Kidney epithelial cell (primary cell): ENCODE measurements around the gene RSPRY1. TPM values are rescaled to one million over a fixed set of nuclear protein-coding genes. Genes with fewer than 3 reads are reported as not detected.

Experiments used
- DNase-seq: peaks from one replicate; pipeline ENCODE4 v3.0.0-alpha.2; 2010; ENCODE audit warnings: low read depth
- H3K27me3 ChIP-seq: 2 replicates; pipeline ENCODE4 v1.6.0; 2011; ENCODE audit warnings: low read length; ENCODE audit not compliant: control insufficient read depth, insufficient read depth
- H3K36me3 ChIP-seq: 2 replicates; pipeline ENCODE4 v1.5.1; 2011; ENCODE audit warnings: low read length; ENCODE audit not compliant: control insufficient read depth, insufficient read depth
- H3K4me3 ChIP-seq: 2 replicates; pipeline ENCODE4 v1.5.1; 2011; ENCODE audit warnings: low read depth, mild to moderate bottlenecking, control low read depth, low read length
- total RNA-seq: library from RNA; depleted of rRNA; stranded (reverse); fragments of >200 nt; gene quantifications from 2 replicates; pipeline ENCODE4 v1.2.3, GENCODE V29; 2015
- TF ChIP-seq, protein P1 (sequence below): IDR thresholded peaks from 2 replicates; pipeline ENCODE4 v1.5.1; 2011; ENCODE audit warnings: mild to moderate bottlenecking, moderate library complexity, low read length, control low read depth, inconsistent platforms; ENCODE audit not compliant: insufficient read depth, poor library complexity, severe bottlenecking

Gene RSPRY1
- total RNA-seq, 1 donor from 2014 or later = 42.7 TPM

- no peak for DNase-seq
- no peaks in the 10 kb centered on the region for H3K27me3 ChIP-seq
- no peak overlapping the region for H3K4me3 ChIP-seq
- peaks cover 1% of the 10 kb centered on the region for H3K36me3 ChIP-seq
- TF ChIP-seq, protein P1, sequence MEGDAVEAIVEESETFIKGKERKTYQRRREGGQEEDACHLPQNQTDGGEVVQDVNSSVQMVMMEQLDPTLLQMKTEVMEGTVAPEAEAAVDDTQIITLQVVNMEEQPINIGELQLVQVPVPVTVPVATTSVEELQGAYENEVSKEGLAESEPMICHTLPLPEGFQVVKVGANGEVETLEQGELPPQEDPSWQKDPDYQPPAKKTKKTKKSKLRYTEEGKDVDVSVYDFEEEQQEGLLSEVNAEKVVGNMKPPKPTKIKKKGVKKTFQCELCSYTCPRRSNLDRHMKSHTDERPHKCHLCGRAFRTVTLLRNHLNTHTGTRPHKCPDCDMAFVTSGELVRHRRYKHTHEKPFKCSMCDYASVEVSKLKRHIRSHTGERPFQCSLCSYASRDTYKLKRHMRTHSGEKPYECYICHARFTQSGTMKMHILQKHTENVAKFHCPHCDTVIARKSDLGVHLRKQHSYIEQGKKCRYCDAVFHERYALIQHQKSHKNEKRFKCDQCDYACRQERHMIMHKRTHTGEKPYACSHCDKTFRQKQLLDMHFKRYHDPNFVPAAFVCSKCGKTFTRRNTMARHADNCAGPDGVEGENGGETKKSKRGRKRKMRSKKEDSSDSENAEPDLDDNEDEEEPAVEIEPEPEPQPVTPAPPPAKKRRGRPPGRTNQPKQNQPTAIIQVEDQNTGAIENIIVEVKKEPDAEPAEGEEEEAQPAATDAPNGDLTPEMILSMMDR = no peak
These were observed 70.7 kb downstream of the RSPRY1 start for GRCh38 chr16:57256601-57257395.

- peaks cover 1% of the 10 kb centered on the region for H3K36me3 ChIP-seq
- no peak for DNase-seq
These were observed 71.4 kb downstream of the RSPRY1 start for GRCh38 chr16:57257455-57258070.

DNA sequence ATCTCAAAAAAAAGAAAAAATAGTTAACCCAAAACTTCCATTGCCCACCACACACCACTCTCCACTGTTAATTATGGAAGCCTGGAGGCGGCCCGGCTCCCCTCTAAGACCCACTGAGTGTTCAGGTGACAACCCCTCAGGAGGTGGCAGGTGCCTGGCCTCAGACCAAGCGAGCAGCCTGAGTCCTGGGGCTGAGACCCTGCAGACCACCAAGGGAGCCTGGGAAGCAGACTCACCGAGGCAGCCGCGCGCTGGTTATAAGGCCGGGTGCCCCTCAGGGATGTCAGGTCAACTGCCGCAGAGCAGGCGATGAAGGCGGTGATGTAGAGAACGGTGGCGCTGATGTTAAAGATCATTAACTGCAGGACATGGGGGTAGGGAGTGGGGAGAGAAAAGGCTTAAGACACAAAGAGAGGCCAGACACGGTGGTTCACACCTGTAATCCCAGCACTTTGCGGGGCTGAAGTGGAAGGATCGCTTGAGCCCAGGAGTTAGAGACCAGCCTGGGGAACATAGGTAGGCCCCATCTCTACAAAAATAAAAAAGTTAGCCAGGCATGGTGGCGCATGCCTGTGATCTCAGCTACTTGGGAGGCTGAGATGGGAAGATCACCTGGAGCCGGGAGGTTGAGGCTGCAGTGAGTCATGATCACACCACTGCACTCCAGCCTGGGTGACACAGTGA lies 72.2 kb downstream of the RSPRY1 start:
- DNase-seq = no peak
- H3K4me3 ChIP-seq = no peak overlapping the region
- H3K27me3 ChIP-seq = no peaks in the 10 kb centered on the region
- TF ChIP-seq, protein P1 = no peak
- H3K36me3 ChIP-seq = peaks cover 1% of the 10 kb centered on the region

More at GRCh38 chr16:57257455-57258070, 71.4 kb downstream of the RSPRY1 start:
- H3K4me3 ChIP-seq = no peak overlapping the region
- no peaks in the 10 kb centered on the region for H3K27me3 ChIP-seq
- TF ChIP-seq, protein P1 = no peak

DNA sequence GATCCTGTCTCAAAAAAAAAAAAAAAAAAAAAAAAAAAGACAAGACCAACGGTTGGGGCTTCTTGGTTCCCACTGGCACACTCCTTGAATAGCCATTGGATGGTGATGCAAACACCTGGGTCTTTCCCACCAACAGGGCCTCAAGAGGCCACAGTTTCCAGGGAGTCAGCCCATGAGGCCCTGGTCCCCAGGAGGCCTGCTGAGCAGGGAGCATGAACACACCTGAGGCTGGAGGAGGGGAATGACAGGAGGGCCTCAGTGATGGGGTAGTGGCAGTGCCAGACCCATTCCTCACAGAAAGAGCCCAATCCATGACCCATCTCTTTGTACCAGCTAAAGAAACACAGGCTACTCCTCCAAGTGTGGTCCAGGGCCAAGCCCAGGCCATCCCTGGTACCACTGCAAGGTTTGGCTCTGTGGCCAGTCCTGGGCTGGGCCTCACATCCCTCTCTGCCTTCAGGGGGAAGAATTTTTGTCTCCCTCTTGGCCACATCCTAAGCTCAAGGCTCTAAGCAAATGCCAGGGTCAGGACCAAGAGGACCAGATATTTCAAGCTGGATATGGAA lies 72.9 kb downstream of the RSPRY1 start:
- H3K27me3 ChIP-seq = no peaks in the 10 kb centered on the region

GRCh38 chr16:57260294-57260929 lies 74.3 kb downstream of the RSPRY1 start:
- Histone ChIP-seq H3K4me3 (no peak overlapping the region), H3K36me3 (no peaks in the 10 kb centered on the region), H3K27me3 (no peaks in the 10 kb centered on the region)
- TF ChIP-seq, protein P1 = no peak
- peak; percentile 71 for DNase-seq

More for the DNA sequence above, 72.9 kb downstream of the RSPRY1 start:
- TF ChIP-seq, protein P1 = no peak
- no peak for DNase-seq
- Histone ChIP-seq H3K36me3 (peaks cover 1% of the 10 kb centered on the region), H3K4me3 (no peak overlapping the region)
